Suppressor macrophage treated with lipopolysaccharide for 4 hours (primary cell): ENCODE measurements around the gene OSBP2.

Experiments used
- DNase-seq: peaks from one replicate; pipeline ENCODE4 v3.0.0-alpha.2; 2020

The OSBP2 gene

GRCh38 chr22:30856741-30857502 is 162.2 kb downstream of the OSBP2 start:
- no peak for DNase-seq

- DNase-seq, result no peak
These were observed 163.1 kb downstream of the OSBP2 start for GRCh38 chr22:30857791-30858190.

DNA sequence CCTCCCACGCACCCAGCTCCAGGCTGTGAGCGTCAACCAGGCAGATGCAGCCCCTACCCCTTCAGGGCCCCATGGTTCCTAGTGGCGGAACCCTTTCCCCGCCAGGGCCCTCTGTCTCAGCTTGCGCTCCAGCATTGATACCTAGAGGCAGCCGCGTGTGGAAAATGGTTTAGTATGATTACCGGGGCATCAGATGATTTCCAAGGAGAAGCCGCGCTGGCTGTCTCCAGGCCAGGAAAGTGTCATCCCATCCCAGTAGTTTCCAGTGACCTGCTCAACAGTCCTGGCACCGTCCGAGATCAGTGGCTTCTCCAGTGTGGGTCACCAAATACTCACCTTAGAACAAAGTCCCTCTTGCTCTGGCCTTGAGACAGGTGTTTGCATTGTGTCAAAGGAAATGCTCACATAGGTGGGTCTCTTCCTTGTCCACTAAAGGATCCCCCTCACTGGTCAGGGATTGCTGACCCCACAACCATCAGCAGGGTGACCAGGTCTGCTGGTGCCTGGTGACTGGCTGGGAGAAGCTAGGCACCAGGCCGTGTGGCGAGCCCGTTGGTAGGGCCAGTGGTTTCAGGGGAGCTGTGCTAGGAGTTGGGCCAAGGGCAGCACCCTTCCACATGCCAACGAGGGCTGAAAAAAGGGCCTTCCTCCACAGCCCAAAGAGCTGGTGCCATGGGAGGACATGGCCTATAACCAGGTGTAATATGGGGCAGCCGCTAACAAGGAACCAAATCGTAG is 164.5 kb downstream of the OSBP2 start:
- DNase-seq, result no peak

- DNase-seq, result no peak
These were observed 165.0 kb downstream of the OSBP2 start for GRCh38 chr22:30859714-30860095.

DNA sequence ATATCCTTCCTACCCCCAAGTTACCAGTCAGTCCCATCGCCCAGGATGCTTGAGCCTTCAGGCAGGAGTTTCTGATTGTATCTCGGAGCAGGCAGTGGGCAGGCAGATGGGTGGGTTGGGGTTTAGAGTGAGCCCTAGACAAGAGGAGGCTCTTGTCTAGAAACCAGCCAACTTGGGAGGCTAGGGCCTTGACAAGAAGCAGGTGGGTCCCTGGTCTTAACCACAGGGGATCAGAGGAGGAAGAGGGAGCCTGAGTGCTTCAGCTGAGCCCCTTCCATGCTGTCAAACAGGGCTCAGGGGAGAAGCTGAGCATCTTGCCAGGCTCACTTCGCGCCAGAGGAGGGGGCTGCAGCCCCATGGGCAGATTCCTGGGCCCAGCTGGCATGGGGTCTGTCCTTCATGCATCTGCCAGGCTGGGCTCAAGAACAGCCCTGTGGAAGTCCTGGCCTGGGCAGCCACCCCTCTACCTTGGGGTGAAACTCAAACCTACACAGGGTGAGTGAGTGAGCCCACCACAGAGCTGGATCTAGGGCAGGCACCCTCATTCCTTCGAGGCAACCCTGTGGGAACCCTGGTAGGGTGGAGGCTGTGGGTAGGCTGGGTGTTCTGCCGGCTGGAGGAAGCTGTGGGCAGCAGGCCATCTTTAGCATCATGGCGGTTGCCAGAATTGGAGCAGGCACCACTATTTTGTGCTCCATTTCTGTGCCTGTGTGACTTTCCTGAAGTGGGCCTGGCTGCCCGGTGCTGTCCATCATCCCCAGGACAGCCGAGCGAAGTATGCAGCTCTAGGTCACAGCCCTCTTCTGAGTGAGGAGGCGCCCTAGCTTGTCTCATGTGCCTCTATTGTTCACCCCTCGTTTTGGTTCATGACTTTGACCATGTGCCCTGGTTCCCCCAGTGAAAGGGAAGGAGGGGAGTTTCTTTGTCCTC is 165.8 kb downstream of the OSBP2 start:
- DNase-seq, result no peak

DNA sequence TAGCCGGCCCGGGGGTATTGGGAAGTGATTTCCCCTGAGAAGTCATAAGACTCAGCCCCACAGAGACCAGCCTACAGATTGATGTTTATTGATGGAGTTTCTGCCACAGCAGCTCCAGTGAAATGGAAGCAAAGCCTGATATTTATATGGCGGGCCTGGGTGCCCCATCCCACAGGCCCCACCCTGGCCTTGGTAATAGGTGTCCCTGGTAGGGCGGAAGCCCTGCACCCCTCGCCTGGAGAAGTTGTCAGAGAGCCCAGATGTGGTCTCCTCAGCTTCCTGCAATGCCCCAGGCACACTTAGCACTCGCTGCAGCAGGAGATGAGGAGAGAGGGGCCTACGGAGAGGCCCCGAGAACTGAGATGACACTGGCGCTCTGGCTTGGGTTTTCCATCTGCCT is 166.5 kb downstream of the OSBP2 start:
- no peak for DNase-seq

DNA sequence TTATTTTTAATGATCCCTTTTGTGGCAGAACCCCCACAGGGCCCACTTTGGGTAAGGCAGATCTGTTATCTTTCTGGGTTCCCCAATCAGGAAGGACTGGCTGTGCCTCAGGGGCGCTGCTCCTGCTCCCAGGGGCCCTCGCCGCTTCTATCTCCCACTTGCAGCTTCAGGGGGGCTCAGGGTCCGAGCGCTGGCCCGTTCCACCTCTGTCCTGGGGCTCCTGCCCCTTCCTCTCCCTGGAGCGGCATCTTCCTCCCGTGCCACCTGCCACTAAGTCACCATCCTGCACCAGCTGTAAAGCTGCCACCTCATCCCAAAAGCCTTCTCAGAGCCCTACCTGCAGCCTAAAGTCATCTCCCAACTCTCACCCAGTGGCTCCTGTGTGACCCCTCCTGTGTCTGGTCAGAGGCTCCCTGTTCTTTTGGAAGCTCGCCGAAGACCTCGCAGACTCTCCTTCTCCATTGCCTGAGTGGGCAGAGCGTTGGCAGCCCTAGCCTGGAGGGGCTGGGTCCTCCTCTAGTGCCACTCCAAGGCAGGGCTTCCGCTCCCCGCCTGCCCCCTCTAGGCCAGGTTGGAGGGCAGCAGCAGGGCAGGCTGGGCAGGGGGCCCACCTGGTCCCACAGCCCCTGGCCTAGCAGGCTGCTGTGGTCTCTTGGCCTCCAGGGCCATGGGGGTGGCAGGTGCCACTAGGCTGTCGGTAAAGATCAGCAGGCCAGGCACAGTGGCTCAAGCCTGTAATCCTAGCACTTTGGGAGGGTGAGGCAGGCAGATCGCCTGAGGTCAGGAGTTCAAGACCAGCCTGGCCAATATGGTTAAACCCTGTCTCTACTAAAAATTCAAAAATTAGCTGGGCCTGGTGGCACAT is 167.2 kb downstream of the OSBP2 start:
- no peak for DNase-seq

DNA sequence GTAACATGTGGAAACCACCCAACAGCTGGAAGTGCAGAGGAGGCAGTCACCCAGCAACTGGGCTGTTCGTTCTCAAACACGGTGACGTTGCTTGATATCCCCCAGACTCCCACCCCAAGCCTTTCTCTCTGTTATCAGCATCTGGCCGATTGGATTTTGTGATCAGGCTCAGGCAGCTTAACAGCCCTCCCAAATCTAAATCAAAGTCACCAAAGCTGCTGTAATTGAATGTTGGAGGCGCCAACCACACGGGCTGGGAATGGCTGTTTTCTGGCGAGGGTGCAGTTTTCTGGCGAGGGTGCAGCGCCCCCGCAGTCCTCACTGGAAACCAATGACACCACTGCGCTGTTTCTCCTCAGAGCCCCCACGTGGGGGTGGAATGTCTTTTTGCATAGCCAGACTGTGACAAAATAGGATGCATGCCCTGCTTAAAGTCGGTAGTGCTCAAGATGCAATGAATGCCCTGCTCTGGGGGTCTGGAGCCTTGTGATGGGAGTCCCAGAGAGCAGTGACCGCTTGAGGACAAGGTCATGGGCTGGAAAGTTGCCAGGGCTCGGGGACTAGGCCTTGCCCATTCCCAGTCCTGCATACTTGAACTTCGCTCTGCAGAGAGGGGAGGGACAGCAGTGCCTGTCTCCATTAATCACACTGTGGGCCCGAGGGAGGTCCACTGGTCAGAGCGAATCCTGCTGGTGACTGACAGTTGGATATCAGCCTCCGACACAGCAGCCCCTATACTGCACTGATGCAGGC is 168.6 kb downstream of the OSBP2 start:
- DNase-seq, result no peak

GRCh38 chr22:30864441-30865420 is 170.1 kb downstream of the OSBP2 start:
- DNase-seq, result no peak

DNA sequence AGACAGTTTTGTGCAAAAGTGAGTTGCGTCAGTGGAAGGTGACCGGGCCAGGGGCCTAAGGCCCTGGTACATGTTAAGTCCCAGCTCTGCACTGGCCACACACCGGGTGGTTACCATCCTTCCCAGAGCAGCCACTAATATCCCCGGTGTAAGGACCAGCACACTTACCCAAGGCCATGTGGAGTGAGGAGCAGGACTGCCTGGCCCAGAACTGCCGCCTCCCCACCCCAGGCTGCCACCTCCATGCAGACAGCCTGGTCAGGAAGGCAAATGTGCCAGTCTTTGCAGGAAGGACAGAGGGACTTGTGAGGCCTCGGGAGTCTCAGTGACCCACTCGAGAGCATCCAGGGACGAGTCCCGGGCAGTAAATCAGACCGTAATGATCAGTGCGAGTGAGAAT is 171.0 kb downstream of the OSBP2 start:
- DNase-seq, result no peak

GRCh38 chr22:30866216-30866615 is 171.5 kb downstream of the OSBP2 start:
- no peak for DNase-seq

DNA sequence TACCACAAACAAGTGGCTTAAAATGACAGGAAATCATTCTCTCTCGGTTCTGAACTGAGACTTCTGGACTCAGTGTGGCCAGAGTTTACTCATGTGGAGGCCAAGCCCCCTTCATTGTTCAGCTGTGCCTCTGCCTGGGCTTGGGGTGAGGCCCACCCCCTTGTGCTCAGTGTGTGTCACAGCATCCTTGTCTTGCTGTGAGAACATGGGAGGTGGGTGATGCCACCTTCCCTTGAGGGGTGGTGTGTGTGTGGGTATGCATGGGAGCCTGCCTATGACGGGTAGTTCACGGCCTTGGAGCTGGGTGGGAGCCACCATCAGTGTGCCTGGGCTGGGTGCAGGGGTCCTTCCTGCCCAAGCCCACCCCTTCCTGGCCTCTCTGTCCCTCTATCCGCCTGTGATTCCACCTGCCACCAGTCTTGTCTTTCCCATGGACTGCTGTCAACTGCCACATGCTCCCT is 172.2 kb downstream of the OSBP2 start:
- DNase-seq, result no peak

DNA sequence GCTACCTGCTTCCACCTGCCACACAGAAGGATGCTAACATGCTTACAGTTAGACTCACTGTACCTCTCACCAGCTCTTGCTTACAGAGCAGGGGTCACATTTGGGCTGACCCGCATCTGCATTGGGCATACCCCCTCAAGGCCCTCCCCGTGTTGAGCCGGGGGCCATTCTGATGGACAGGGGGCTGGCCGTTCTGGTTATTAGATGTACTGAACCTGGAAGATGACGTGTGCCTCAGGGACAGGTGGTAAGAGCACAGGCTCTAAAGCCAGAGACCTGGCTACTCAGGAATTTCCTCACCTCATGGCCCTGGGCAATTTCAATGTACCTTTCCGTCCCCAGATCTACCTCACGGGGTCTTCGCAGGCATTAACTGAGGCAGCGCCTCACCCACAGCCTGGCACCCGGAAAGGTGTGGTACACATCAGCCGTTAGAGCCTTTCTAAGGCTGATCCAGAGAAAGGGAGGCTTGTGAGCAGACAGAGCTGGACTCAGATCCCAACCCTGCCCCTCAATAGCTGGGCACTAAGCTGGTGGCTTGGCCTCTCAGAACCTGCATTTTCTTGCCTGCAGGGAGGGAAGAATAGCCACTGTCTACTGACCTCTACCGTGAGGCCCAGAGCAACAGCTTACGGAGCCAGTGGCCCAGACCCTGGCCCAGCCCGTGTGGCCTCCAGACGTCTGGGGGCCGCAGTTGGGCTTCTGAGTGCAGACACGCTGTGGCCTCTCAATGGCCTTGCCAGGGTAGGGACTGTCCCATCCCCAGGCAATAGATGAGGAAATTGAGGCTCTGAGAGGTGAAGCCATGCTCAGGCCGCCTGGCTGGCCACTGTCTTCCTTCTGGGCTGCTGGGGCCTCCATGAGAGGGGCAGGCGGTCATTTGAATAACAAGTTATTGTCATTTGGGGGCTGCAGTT is 173.3 kb downstream of the OSBP2 start:
- no peak for DNase-seq

DNA sequence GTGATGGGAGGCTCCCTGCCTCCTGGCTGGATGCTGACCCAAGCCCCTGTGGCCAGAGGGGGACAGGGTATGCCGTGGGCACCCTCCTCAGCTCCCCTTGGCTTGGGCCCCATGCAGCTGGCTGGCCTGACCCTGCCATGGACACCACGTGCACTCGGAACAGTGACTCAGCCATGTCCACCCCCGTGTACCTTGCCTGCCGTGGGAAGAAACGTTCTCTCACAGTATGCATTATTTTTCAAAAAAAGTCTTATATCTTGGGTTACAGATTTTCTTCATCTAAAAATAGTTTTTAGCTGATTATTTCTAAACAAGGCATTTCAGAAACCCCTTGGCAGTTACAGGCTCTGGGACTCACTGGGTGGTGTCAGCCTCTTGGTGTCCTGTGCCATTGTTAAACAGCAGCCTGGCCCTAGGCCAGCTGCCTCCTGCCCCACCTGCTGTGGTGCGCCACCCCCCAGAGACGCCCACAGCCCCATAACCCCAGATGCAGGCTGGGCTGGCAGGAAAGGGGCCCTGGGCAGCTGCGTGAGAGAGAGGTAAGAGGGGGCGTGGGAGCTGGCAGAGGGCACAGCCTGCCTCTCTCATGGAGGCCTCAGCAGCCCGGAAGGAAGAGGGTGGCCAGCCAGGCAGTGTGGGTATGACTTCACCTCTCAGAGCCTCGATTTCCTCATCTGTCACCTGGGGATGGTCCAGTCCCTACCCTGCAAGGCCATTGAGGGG is 174.2 kb downstream of the OSBP2 start:
- DNase-seq, result no peak

DNA sequence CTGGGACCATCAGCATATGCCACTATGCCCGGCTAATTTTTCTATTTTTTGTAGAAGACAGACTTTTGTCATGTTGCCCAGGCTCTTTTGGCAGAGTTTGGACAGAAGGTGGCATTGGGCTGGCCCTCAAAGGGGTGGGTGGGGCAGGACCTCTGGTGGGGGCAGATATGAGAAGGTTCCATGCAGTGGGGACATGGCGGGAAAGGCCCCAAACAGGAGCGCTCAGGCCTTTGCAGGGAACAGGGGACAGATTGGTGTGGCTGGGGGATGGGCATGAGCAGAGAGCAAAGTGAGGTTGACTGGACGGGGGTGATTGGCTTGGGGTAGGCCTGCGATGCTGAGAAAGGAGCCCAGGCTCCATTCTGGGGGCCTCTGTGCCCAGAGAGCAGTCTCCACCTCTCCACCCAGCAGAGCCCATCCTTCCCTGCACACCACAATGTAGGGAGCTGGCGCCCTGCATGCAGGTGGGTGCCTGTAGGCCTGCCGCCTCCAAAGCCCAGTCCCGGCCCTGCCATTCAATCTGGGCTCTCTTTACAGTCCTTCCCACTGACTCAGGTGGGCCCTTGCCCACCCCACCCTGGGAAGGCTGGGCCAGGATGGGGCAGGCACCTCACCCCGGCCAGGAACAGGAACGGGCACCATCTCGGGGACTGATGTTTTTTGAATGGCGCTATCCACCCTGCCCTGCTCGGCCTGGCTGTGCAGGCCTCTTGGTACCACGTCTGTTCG is 175.2 kb downstream of the OSBP2 start:
- no peak for DNase-seq

GRCh38 chr22:30870451-30871345 is 176.0 kb downstream of the OSBP2 start:
- DNase-seq, result no peak
